GM15510 (cell line): ENCODE data around the gene TFIP11.

ENCODE experiments used
- POLR2A ChIP-seq: IDR thresholded peaks from 3 replicates; pipeline ENCODE4 v1.6.1; 2011; ENCODE audit warnings: borderline replicate concordance; ENCODE audit not compliant: insufficient read length; ENCODE audit errors: extremely low read depth

Gene TFIP11

GRCh38 chr22:26527574-26528465 is 15.5 kb upstream of the TFIP11 start:
- TF ChIP-seq POLR2A, result no peak

- no peak for TF ChIP-seq POLR2A
Measured at GRCh38 chr22:26527167-26527566, 14.9 kb upstream of the TFIP11 start.

GRCh38 chr22:26525946-26526564 is 13.8 kb upstream of the TFIP11 start:
- TF ChIP-seq POLR2A, result no peak

- no peak for TF ChIP-seq POLR2A
Measured at GRCh38 chr22:26524870-26525269, 12.6 kb upstream of the TFIP11 start.

DNA sequence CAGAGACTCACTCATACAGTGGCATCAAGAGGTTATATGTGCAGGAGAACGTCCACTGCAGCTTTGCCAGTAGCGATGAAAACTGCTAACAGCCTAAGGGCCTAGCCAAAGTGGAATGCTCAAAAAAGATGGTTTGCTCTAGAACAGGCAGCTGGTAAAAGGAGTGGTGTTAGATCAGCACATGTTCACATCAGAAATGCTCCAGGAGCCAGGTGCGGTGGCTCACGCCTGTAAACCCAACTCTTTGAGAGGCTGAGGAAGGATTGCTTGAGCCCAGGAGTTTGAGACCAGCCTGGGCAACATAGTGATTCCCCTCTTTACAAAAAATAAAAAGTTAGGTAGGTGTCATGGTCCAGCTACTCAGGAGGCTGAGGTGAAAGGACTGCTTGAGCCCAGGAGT is 10.3 kb upstream of the TFIP11 start:
- no peak for TF ChIP-seq POLR2A

- TF ChIP-seq POLR2A, result no peak
Measured at GRCh38 chr22:26522012-26522411, 9.7 kb upstream of the TFIP11 start.

- TF ChIP-seq POLR2A, result no peak
Measured at GRCh38 chr22:26517429-26517828, 5.2 kb upstream of the TFIP11 start.

- no peak for TF ChIP-seq POLR2A
Measured at GRCh38 chr22:26516503-26516902, 4.2 kb upstream of the TFIP11 start.

DNA sequence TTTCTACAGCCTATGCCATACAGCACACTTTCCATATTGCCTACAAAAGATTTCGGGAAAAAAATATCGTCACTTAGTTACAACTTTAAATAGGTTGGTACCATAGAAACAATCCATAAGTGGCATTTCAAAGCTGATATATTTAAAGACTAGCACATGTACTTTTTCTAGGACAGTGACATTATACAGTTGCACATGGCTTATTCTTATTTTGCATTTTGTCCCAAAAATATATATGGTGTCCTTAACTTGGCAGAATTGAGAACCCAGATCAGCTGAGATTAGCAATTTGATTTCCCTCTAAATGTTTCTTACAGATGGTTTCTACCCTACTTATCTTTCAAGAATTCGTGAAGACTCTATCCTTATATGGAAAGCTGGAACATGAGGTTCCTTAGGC is 3.7 kb upstream of the TFIP11 start:
- no peak for TF ChIP-seq POLR2A

DNA sequence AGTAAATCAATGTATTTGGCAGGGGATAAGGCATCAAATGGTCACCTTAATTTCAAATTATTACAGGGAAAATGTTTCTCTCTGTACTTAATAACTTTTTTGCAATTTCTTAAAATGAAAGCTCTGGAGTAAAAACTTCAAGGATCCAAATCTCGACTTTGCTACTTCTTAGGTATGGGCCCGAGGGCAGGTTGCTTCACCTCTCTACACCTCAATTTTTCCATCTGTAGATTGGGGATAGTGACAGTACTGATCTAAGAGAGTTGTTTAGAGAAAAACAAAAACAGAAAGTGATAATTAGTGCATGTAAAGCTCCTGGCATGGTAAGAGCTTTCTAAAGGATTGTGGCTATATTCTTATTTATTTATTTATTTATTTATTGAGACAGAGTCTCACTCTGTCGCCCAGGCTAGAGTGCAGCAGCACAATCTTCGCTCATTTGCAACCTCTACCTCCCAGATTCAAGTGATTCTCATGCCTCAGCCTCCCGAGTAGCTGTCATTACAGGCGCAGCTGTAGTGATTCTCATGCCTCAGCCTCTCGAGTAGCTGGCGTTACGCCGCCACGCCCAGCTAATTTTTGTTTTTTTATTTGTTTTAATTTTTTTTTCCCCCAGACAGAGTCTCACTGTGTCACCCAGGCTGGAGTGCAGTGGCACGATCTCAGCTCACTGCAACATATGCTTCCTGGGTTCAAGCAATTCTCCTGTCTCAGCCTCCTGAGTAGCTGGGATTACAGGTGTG is 2.3 kb upstream of the TFIP11 start:
- TF ChIP-seq POLR2A, result no peak

- TF ChIP-seq POLR2A, result no peak
Measured at GRCh38 chr22:26513838-26514237, 1.6 kb upstream of the TFIP11 start.

DNA sequence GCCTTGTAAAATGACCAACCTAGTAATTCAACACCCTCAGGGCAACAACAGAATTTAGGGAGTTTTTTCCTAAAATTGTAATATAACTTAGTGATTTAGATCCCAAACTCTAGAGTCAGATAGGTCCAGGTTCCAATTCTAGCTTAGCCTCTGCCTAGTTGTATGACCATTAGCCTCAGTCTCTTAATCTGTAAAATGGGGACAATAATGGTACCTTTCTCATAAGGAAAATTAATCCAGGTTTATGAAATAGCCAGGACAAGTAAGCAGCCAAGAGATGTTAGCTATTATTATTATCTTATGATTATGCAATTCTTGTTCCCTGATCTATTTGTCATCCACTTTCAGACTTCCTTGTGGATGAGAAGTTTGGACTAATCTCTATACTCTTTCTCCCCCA is 4.1 kb downstream of the TFIP11 start:
- no peak for TF ChIP-seq POLR2A

DNA sequence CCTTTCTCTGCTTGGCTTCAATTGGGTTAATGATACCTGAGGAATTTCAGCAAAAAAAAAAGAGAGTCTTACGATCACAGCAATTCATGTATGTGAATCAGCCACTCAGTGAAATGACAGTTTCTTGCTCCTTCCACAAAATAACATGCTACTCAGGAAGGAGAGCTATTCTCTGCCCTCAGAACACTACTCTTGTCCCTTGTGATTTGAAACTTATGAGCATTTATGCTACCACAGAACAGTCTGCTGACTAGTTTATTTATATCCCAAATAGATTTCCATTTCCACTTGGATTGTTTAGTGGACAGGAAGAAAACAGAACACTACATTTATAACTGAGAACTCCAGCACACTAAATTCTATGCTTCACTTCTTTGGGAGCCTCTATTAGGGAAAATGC is 8.5 kb downstream of the TFIP11 start:
- TF ChIP-seq POLR2A, result no peak

- no peak for TF ChIP-seq POLR2A
Measured at GRCh38 chr22:26502688-26503561, 9.3 kb downstream of the TFIP11 start.
